Astrocyte (in vitro differentiated cells and primary cell): Measurements from ENCODE around the gene PAFAH1B1. TPM values are rescaled to one million over a fixed set of nuclear protein-coding genes. Genes with fewer than 3 reads are reported as not detected.

Experiments
- DNase-seq: peaks from one replicate; pipeline ENCODE4 v3.0.0-alpha.2; 2010; ENCODE audit warnings: low read depth
- FAIRE-seq: peaks from 2 replicates; lab custom pipeline; 2011; peaks lifted over from hg19 to GRCh38; lab: Jason Lieb, UNC
- H2AFZ ChIP-seq: 2 replicates; pipeline ENCODE4 v1.6.0; 2012; ENCODE audit warnings: low read depth, low read length, inconsistent platforms
- H3K27ac ChIP-seq: 2 replicates; pipeline ENCODE4 v1.5.1; 2011; ENCODE audit warnings: low read depth, low read length, inconsistent platforms
- H3K27me3 ChIP-seq: 2 replicates; pipeline ENCODE4 v1.6.0; 2011; ENCODE audit warnings: low read length, inconsistent platforms; ENCODE audit not compliant: insufficient read depth
- H3K36me3 ChIP-seq: 2 replicates; pipeline ENCODE4 v1.5.1; 2011; ENCODE audit warnings: low read length, inconsistent platforms; ENCODE audit not compliant: insufficient read depth
- H3K4me1 ChIP-seq: 2 replicates; pipeline ENCODE4 v1.5.1; 2011; ENCODE audit warnings: low read length, inconsistent platforms; ENCODE audit not compliant: insufficient read depth
- H3K4me2 ChIP-seq: 2 replicates; pipeline ENCODE4 v1.6.0; 2012; ENCODE audit warnings: low read length, inconsistent platforms
- H3K4me3 ChIP-seq: 2 replicates; pipeline ENCODE4 v1.5.1; 2011; ENCODE audit warnings: low read depth, mild to moderate bottlenecking, low read length, inconsistent platforms; ENCODE audit not compliant: insufficient read depth
- H3K79me2 ChIP-seq: 2 replicates; pipeline ENCODE4 v1.6.0; 2012; ENCODE audit warnings: mild to moderate bottlenecking, low read length, inconsistent platforms; ENCODE audit not compliant: insufficient read depth
- H3K9ac ChIP-seq: 2 replicates; pipeline ENCODE4 v1.6.0; 2012; ENCODE audit warnings: mild to moderate bottlenecking, low read length, inconsistent platforms
- H3K9me3 ChIP-seq: 2 replicates; pipeline ENCODE4 v1.5.1; 2012; ENCODE audit warnings: low read depth, mild to moderate bottlenecking, low read length, inconsistent platforms; ENCODE audit not compliant: insufficient read depth
- H4K20me1 ChIP-seq: 2 replicates; pipeline ENCODE4 v1.6.0; 2012; ENCODE audit warnings: low read length, inconsistent platforms; ENCODE audit not compliant: insufficient read depth
- H3K27ac Mint-ChIP-seq: one replicate; pipeline ENCODE4 v1.8.0; 2021; ENCODE audit warnings: mild to moderate bottlenecking, mixed read lengths; ENCODE audit not compliant: unreplicated experiment
- H3K27me3 Mint-ChIP-seq: one replicate; pipeline ENCODE4 v1.8.0; 2021; ENCODE audit warnings: low read depth, mixed read lengths; ENCODE audit not compliant: unreplicated experiment
- H3K36me3 Mint-ChIP-seq: one replicate; pipeline ENCODE4 v1.8.0; 2021; ENCODE audit warnings: low read depth, mixed read lengths; ENCODE audit not compliant: unreplicated experiment
- H3K4me1 Mint-ChIP-seq: one replicate; pipeline ENCODE4 v1.8.0; 2021; ENCODE audit warnings: low read depth, mixed read lengths; ENCODE audit not compliant: unreplicated experiment
- H3K4me3 Mint-ChIP-seq: one replicate; pipeline ENCODE4 v1.8.0; 2021; ENCODE audit warnings: mild to moderate bottlenecking, moderate library complexity, mixed read lengths; ENCODE audit not compliant: unreplicated experiment
- H3K9me3 Mint-ChIP-seq: one replicate; pipeline ENCODE4 v1.8.0; 2021; ENCODE audit warnings: mild to moderate bottlenecking, mixed read lengths; ENCODE audit not compliant: unreplicated experiment
- CTCF ChIP-seq: IDR thresholded peaks from 2 replicates; pipeline ENCODE4 v1.5.1; 2011; ENCODE audit warnings: low read depth, mild to moderate bottlenecking, inconsistent platforms, low read length, moderate library complexity; ENCODE audit not compliant: insufficient read depth
- EZH2 ChIP-seq: IDR thresholded peaks from 2 replicates; pipeline ENCODE4 v1.6.1; 2012; ENCODE audit warnings: mild to moderate bottlenecking, low read length, inconsistent platforms; ENCODE audit not compliant: insufficient read depth
- total RNA-seq: library from RNA; stranded (reverse); gene quantifications from 2 replicates; pipeline ENCODE4 v1.2.1, GENCODE V29; 2021

Gene PAFAH1B1
- total RNA-seq, 1 donor from 2014 or later, result 195 TPM

- no peak overlapping the region for H3K9ac ChIP-seq
- peaks cover 7% of the 10 kb centered on the region for H3K9me3 Mint-ChIP-seq
- peaks cover 3% of the 10 kb centered on the region for H3K27me3 Mint-ChIP-seq
- no peak for DNase-seq
- H3K4me2 ChIP-seq, result no peak overlapping the region
- no peak overlapping the region for H3K27ac ChIP-seq
- no peaks in the 10 kb centered on the region for H3K9me3 ChIP-seq
- TF ChIP-seq EZH2, result no peak
- no peak for TF ChIP-seq CTCF
- H3K4me3 Mint-ChIP-seq, result no peak overlapping the region
- H3K4me3 ChIP-seq, result no peak overlapping the region
- FAIRE-seq, result no peak
- peaks cover 9% of the 10 kb centered on the region for H3K27me3 ChIP-seq
- H2AFZ ChIP-seq, result no peak overlapping the region
- no peaks in the 10 kb centered on the region for H3K36me3 Mint-ChIP-seq
- no peaks in the 10 kb centered on the region for H4K20me1 ChIP-seq
- H3K79me2 ChIP-seq, result no peaks in the 10 kb centered on the region
- H3K27ac Mint-ChIP-seq, result no peak overlapping the region
- no peaks in the 10 kb centered on the region for H3K4me1 ChIP-seq
- no peaks in the 10 kb centered on the region for H3K4me1 Mint-ChIP-seq
- no peaks in the 10 kb centered on the region for H3K36me3 ChIP-seq
Measured at GRCh38 chr17:2551493-2551892, 42.0 kb upstream of the PAFAH1B1 start.

GRCh38 chr17:2551928-2552327 lies 41.5 kb upstream of the PAFAH1B1 start:
- DNase-seq, result no peak
- H3K27ac ChIP-seq, result no peak overlapping the region

More at GRCh38 chr17:2551928-2552327, 41.5 kb upstream of the PAFAH1B1 start:
- Histone ChIP-seq H3K4me3 (no peak overlapping the region), H2AFZ (no peak overlapping the region), H3K4me2 (no peak overlapping the region), H3K4me1 (no peaks in the 10 kb centered on the region), H3K27me3 (peaks cover 9% of the 10 kb centered on the region), H3K36me3 (no peaks in the 10 kb centered on the region), H3K79me2 (no peaks in the 10 kb centered on the region), H4K20me1 (no peaks in the 10 kb centered on the region), H3K9me3 (no peaks in the 10 kb centered on the region), H3K9ac (no peak overlapping the region)
- H3K4me3 Mint-ChIP-seq, result no peak overlapping the region
- TF ChIP-seq CTCF (no peak), EZH2 (no peak)
- no peaks in the 10 kb centered on the region for H3K4me1 Mint-ChIP-seq
- peaks cover 3% of the 10 kb centered on the region for H3K27me3 Mint-ChIP-seq
- H3K9me3 Mint-ChIP-seq, result peaks cover 7% of the 10 kb centered on the region
- no peak for FAIRE-seq
- H3K27ac Mint-ChIP-seq, result no peak overlapping the region
- H3K36me3 Mint-ChIP-seq, result no peaks in the 10 kb centered on the region
